Keratinocyte (primary cell): ENCODE measurements around the gene MCF2L2. TPM values are rescaled to one million over a fixed set of nuclear protein-coding genes. Genes with fewer than 3 reads are reported as not detected.
A peak's percentile ranks its signal among the peaks of the same experiment; 100 is the strongest.

ENCODE experiments used
- DNase-seq: peaks from one replicate; pipeline ENCODE4 v3.0.0-alpha.2; 2011; ENCODE audit warnings: low read depth, missing footprints, low spot score
- FAIRE-seq: peaks from 2 replicates; lab custom pipeline; 2011; peaks lifted over from hg19 to GRCh38; lab: Jason Lieb, UNC
- H2AFZ ChIP-seq: 2 replicates; pipeline ENCODE4 v1.6.0; 2012; ENCODE audit warnings: low read length, control low read depth, inconsistent platforms; ENCODE audit not compliant: control insufficient read depth
- H3K27ac ChIP-seq: 2 replicates; pipeline ENCODE4 v1.5.1; 2011; ENCODE audit warnings: low read length; ENCODE audit not compliant: control insufficient read depth, insufficient read depth
- H3K27me3 ChIP-seq: 3 replicates; pipeline ENCODE4 v1.6.0; 2011; ENCODE audit warnings: low read length; ENCODE audit not compliant: control insufficient read depth, insufficient read depth; ENCODE audit errors: extremely low read depth
- H3K36me3 ChIP-seq, 2 experiments: 2 replicates in 1 of 2; 3 replicates in 1 of 2; pipeline ENCODE4 v1.5.1; 2011; ENCODE audit warnings: low read length in 2 of 2, mild to moderate bottlenecking in 1 of 2; ENCODE audit not compliant: control insufficient read depth in 2 of 2, insufficient read depth in 2 of 2; ENCODE audit errors: extremely low read depth in 1 of 2
- H3K4me1 ChIP-seq: 3 replicates; pipeline ENCODE4 v1.5.1; 2011; ENCODE audit warnings: low read length; ENCODE audit not compliant: control insufficient read depth, insufficient read depth; ENCODE audit errors: extremely low read depth
- H3K4me2 ChIP-seq: 3 replicates; pipeline ENCODE4 v1.6.0; 2011; ENCODE audit warnings: low read depth, low read length; ENCODE audit not compliant: control insufficient read depth, insufficient read depth; ENCODE audit errors: extremely low read depth
- H3K4me3 ChIP-seq, 3 experiments: fragments of 200-600 bp in 1 of 3; sonication (generic) in 1 of 3; 2 replicates in 2 of 3; 3 replicates in 1 of 3; pipeline ENCODE4 v1.5.1; 2011 to 2016; ENCODE audit warnings: low read length in 3 of 3, mild to moderate bottlenecking in 3 of 3, control low read depth in 2 of 3, inconsistent platforms in 1 of 3, low read depth in 1 of 3, mixed read lengths in 1 of 3, mixed run types in 1 of 3, moderate library complexity in 1 of 3; ENCODE audit not compliant: control insufficient read depth in 2 of 3, insufficient read depth in 2 of 3; ENCODE audit errors: extremely low read depth in 1 of 3
- H3K79me2 ChIP-seq: 2 replicates; pipeline ENCODE4 v1.6.0; 2012; ENCODE audit warnings: low read length; ENCODE audit not compliant: control insufficient read depth, insufficient read depth
- H3K9ac ChIP-seq: 3 replicates; pipeline ENCODE4 v1.6.0; 2011; ENCODE audit warnings: low read length; ENCODE audit not compliant: control insufficient read depth, insufficient read depth; ENCODE audit errors: extremely low read depth
- H3K9me1 ChIP-seq: 3 replicates; pipeline ENCODE4 v1.6.0; 2011; ENCODE audit warnings: low read length; ENCODE audit not compliant: control insufficient read depth, insufficient read depth; ENCODE audit errors: extremely low read depth
- H3K9me3 ChIP-seq: 2 replicates; pipeline ENCODE4 v1.5.1; 2012; ENCODE audit warnings: low read depth, low read length; ENCODE audit not compliant: control insufficient read depth
- H4K20me1 ChIP-seq: 3 replicates; pipeline ENCODE4 v1.6.0; 2011; ENCODE audit warnings: low read length; ENCODE audit not compliant: control insufficient read depth, insufficient read depth; ENCODE audit errors: extremely low read depth
- EZH2 ChIP-seq: IDR thresholded peaks from one replicate; pipeline ENCODE4 v1.6.1; 2012; ENCODE audit warnings: inconsistent platforms, mild to moderate bottlenecking, low read length, moderate library complexity
- dilution Hi-C: fragments of 300-500 bp; cut with MboI; formaldehyde crosslinking; loops from one replicate; pipeline ENCODE4 v1.7.0; 2020; ENCODE audit warnings: low sequenced_read_pairs; ENCODE audit not compliant: extremely low pct_ligation_motif_present
- polyA plus RNA-seq, 5 experiments: library from polyadenylated mRNA; depleted of rRNA in 3 of 5; stranded (reverse) in 3 of 5; stranded (forward) in 1 of 5; unstranded in 1 of 5; fragments of >200 nt; gene quantifications; 1 replicate in 1 of 5; 2 replicates in 3 of 5; 3 replicates in 1 of 5; pipeline versions ENCODE4 v1.2.1 to v1.2.3, GENCODE V29; 2011 to 2012; ENCODE audit warnings: missing spikeins in 2 of 5, low read depth in 1 of 5, low replicate concordance in 1 of 5
- TF ChIP-seq, protein P1 (sequence below), 3 experiments: IDR thresholded peaks in 1 of 3; conservative IDR thresholded peaks in 1 of 3; optimal IDR thresholded peaks in 1 of 3; 2 replicates in 2 of 3; 3 replicates in 1 of 3; pipeline versions ENCODE3 to v1.5.1; 2011; ENCODE audit warnings: low read length in 3 of 3, mild to moderate bottlenecking in 3 of 3, moderate library complexity in 2 of 3, control low read depth in 1 of 3, inconsistent platforms in 1 of 3; ENCODE audit not compliant: insufficient read depth in 2 of 3; ENCODE audit errors: extremely low read depth in 1 of 3

MCF2L2 gene
- polyA plus RNA-seq, 1 donor (not counting 4 experiments of a cell fraction or from before 2014, with no cell fraction given), result 0.26 TPM

DNA sequence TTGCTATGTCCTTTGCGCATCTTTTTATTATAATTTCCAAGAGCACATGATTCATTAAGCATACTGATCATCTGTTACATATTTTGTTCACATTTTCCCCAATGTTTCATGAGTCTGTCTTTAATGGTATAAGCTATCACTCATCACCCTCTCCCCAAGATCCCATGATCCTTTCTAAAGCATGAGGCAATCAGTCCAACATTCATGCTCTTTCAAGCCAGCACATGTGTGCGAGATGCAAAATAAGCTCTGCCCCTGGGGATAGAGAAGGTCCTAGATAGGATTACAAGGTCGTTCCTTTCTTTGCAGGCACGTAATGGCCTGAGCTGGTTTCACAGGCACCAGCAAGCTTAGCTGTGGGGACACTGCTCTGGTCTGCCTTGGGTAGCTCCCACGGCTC lies 207.6 kb downstream of the MCF2L2 start:
- DNase-seq (peak; percentile 28), FAIRE-seq (peak; percentile 80)
- dilution Hi-C loops, result no loop called here
- TF ChIP-seq EZH2, result no peak
- TF ChIP-seq, protein P1, sequence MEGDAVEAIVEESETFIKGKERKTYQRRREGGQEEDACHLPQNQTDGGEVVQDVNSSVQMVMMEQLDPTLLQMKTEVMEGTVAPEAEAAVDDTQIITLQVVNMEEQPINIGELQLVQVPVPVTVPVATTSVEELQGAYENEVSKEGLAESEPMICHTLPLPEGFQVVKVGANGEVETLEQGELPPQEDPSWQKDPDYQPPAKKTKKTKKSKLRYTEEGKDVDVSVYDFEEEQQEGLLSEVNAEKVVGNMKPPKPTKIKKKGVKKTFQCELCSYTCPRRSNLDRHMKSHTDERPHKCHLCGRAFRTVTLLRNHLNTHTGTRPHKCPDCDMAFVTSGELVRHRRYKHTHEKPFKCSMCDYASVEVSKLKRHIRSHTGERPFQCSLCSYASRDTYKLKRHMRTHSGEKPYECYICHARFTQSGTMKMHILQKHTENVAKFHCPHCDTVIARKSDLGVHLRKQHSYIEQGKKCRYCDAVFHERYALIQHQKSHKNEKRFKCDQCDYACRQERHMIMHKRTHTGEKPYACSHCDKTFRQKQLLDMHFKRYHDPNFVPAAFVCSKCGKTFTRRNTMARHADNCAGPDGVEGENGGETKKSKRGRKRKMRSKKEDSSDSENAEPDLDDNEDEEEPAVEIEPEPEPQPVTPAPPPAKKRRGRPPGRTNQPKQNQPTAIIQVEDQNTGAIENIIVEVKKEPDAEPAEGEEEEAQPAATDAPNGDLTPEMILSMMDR (optimal IDR thresholded peaks at IDR 0.05 in 1 of 3, IDR thresholded peaks at IDR 0.05 in 1 of 3, conservative IDR thresholded peaks at IDR 0.05 in 1 of 3; ENCODE audit: extremely low read depth in 1 of 3, insufficient read depth in 2 of 3, low read length in 3 of 3), result no peak
- no peak overlapping the region for H3K4me3 ChIP-seq
- H2AFZ ChIP-seq, result peak overlapping the region; percentile 7
- no peaks in the 10 kb centered on the region for H3K27me3 ChIP-seq
- H3K9me1 ChIP-seq, result no peaks in the 10 kb centered on the region
- no peaks in the 10 kb centered on the region for H3K9me3 ChIP-seq
- H4K20me1 ChIP-seq, result no peaks in the 10 kb centered on the region
- H3K79me2 ChIP-seq, result no peaks in the 10 kb centered on the region
- no peak overlapping the region for H3K9ac ChIP-seq
- no peak overlapping the region for H3K27ac ChIP-seq
- H3K4me2 ChIP-seq, result peak overlapping the region; percentile 19
- peaks cover 11% of the 10 kb centered on the region for H3K4me1 ChIP-seq
- H3K36me3 ChIP-seq, result no peaks in the 10 kb centered on the region

DNA sequence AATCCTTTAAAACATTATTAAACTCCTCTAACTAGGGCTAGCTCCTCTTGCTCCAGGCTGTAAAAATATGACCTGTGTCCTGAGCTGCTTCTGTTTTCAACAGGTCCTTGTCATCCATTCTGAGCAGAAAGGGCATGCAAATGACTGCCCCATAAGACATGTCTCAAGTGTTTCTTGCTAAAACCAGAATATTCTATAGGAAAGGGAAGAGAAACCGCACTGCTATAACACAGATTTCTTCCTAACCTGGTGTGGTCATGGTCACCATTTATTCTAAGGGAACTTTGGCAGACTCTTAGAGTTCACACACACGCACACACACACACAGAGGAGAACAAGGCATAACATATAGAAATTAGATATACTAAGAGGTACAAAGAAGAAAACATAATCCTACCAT lies 209.6 kb downstream of the MCF2L2 start:
- H4K20me1 ChIP-seq, result no peaks in the 10 kb centered on the region
- FAIRE-seq (no peak), DNase-seq (no peak)
- no peak overlapping the region for H2AFZ ChIP-seq
- dilution Hi-C loops, result no loop called here
- no peak overlapping the region for H3K4me3 ChIP-seq
- no peak overlapping the region for H3K27ac ChIP-seq
- no peak overlapping the region for H3K9ac ChIP-seq
- H3K79me2 ChIP-seq, result no peaks in the 10 kb centered on the region
- H3K4me1 ChIP-seq, result peaks cover 11% of the 10 kb centered on the region
- TF ChIP-seq, protein P1 (optimal IDR thresholded peaks at IDR 0.05 in 1 of 3, IDR thresholded peaks at IDR 0.05 in 1 of 3, conservative IDR thresholded peaks at IDR 0.05 in 1 of 3; ENCODE audit: extremely low read depth in 1 of 3, insufficient read depth in 2 of 3, low read length in 3 of 3), result no peak
- TF ChIP-seq EZH2, result no peak
- H3K36me3 ChIP-seq, result no peaks in the 10 kb centered on the region
- H3K9me1 ChIP-seq, result no peaks in the 10 kb centered on the region
- no peaks in the 10 kb centered on the region for H3K9me3 ChIP-seq
- H3K27me3 ChIP-seq, result no peaks in the 10 kb centered on the region
- no peak overlapping the region for H3K4me2 ChIP-seq
